H1 (cell line): ENCODE data around the gene CDH20. TPM values are rescaled to one million over a fixed set of nuclear protein-coding genes. Genes with fewer than 3 reads are reported as not detected.

Source experiments
- CTCF ChIA-PET: fragments of 300-600 bp; sonication (Branson Sonifier 250); formaldehyde crosslinking; loops from one replicate; lab custom pipeline; 2021; ENCODE audit not compliant: partially characterized antibody; lab: Charles Lee
- POLR2A ChIA-PET: fragments of 300-600 bp; sonication (Branson Sonifier 250); formaldehyde crosslinking; loops from one replicate; lab custom pipeline; 2021; ENCODE audit warnings: inconsistent platforms; ENCODE audit not compliant: partially characterized antibody; lab: Charles Lee
- DNase-seq, 2 experiments: peaks; one replicate each; pipeline versions ENCODE4 v3.0.0 to v3.0.0-alpha.2; 2010 to 2022; ENCODE audit warnings: low spot score in 2 of 2, low read depth in 1 of 2, mixed read lengths in 1 of 2
- FAIRE-seq: peaks from 2 replicates; lab custom pipeline; 2011; peaks lifted over from hg19 to GRCh38; lab: Jason Lieb, UNC
- H2AFZ ChIP-seq: 2 replicates; pipeline ENCODE4 v1.8.1; 2012; ENCODE audit warnings: low read length, inconsistent platforms
- H2AK5ac ChIP-seq: 2 replicates; pipeline ENCODE4 v1.6.1; 2013; ENCODE audit warnings: low read depth, low read length
- H2BK120ac ChIP-seq: replicated peaks from 2 replicates; pipeline ENCODE3; 2013; ENCODE audit warnings: low read depth, low read length, inconsistent platforms
- H2BK12ac ChIP-seq: 2 replicates; pipeline ENCODE4 v1.6.1; 2013; ENCODE audit warnings: low read depth, low read length
- H2BK15ac ChIP-seq: 2 replicates; pipeline ENCODE4 v1.6.1; 2013; ENCODE audit warnings: low read length
- H2BK20ac ChIP-seq: 2 replicates; pipeline ENCODE4 v1.6.1; 2013; ENCODE audit warnings: low read length
- H2BK5ac ChIP-seq: 2 replicates; pipeline ENCODE4 v1.6.1; 2013; ENCODE audit warnings: low read depth, low read length
- H3K14ac ChIP-seq: 2 replicates; pipeline ENCODE4 v1.6.1; 2013; ENCODE audit warnings: inconsistent platforms; ENCODE audit not compliant: insufficient read length
- H3K18ac ChIP-seq: 2 replicates; pipeline ENCODE4 v1.6.1; 2013; ENCODE audit warnings: low read length; ENCODE audit errors: extremely low read depth
- H3K23ac ChIP-seq: 2 replicates; pipeline ENCODE4 v1.6.1; 2013; ENCODE audit warnings: inconsistent platforms; ENCODE audit not compliant: insufficient read length
- H3K23me2 ChIP-seq: 2 replicates; pipeline ENCODE4 v1.6.1; 2013; ENCODE audit warnings: low read depth, low read length
- H3K27ac ChIP-seq: 2 replicates; pipeline ENCODE4 v1.6.1; 2011; ENCODE audit warnings: low read depth, low read length, inconsistent platforms
- H3K27me3 ChIP-seq, 4 experiments: replicated peaks in 1 of 4; 1 replicate in 1 of 4; 2 replicates in 3 of 4; pipeline versions ENCODE4 v1.6.1 to v1.8.1; 2011 to 2013; ENCODE audit warnings: low read length in 3 of 4, mild to moderate bottlenecking in 3 of 4, inconsistent platforms in 2 of 4, mixed read lengths in 2 of 4, moderate library complexity in 1 of 4; ENCODE audit not compliant: control insufficient read depth in 3 of 4, insufficient read depth in 3 of 4; ENCODE audit errors: extremely low read depth in 1 of 4
- H3K36me3 ChIP-seq, 4 experiments: 2 replicates each; pipeline versions ENCODE4 v1.6.1 to v1.8.1; 2011 to 2013; ENCODE audit warnings: mild to moderate bottlenecking in 4 of 4, low read length in 3 of 4, moderate library complexity in 2 of 4, control low read depth in 1 of 4, inconsistent platforms in 1 of 4; ENCODE audit not compliant: insufficient read depth in 4 of 4, control insufficient read depth in 2 of 4
- H3K4ac ChIP-seq: replicated peaks from 2 replicates; pipeline ENCODE3; 2013; ENCODE audit warnings: low read length, low read depth, mixed read lengths, inconsistent platforms; ENCODE audit not compliant: insufficient read length
- H3K4me1 ChIP-seq, 4 experiments: replicated peaks in 1 of 4; 1 replicate in 1 of 4; 2 replicates in 3 of 4; pipeline versions ENCODE4 v1.6.1 to v1.8.1; 2011 to 2013; ENCODE audit warnings: low read length in 3 of 4, inconsistent platforms in 2 of 4, mixed read lengths in 1 of 4; ENCODE audit not compliant: insufficient read depth in 4 of 4, control insufficient read depth in 3 of 4
- H3K4me2 ChIP-seq, 2 experiments: 2 replicates each; pipeline versions ENCODE4 v1.6.1 to v1.8.1; 2011 to 2013; ENCODE audit warnings: low read depth in 2 of 2, low read length in 2 of 2, control low read depth in 1 of 2, inconsistent platforms in 1 of 2, mild to moderate bottlenecking in 1 of 2; ENCODE audit not compliant: insufficient read depth in 1 of 2
- H3K4me3 ChIP-seq, 4 experiments: fragments of 200-600, 300-600 bp in 1 of 4; sonication (generic), shearing (Covaris generic), sonication (Bioruptor Twin) in 1 of 4; 2 replicates each; pipeline versions ENCODE4 v1.5.1 to v1.8.1; 2011 to 2016; ENCODE audit warnings: low read length in 4 of 4, low read depth in 3 of 4, control low read depth in 2 of 4, inconsistent platforms in 2 of 4, mild to moderate bottlenecking in 2 of 4, mixed read lengths in 1 of 4, moderate library complexity in 1 of 4; ENCODE audit not compliant: insufficient read depth in 2 of 4; ENCODE audit errors: extremely low read depth in 1 of 4
- H3K56ac ChIP-seq: replicated peaks from 2 replicates; pipeline ENCODE3; 2013; ENCODE audit warnings: low read depth, mild to moderate bottlenecking, mixed read lengths, low read length, inconsistent platforms; ENCODE audit not compliant: insufficient read length
- H3K79me1 ChIP-seq: 2 replicates; pipeline ENCODE4 v1.6.1; 2013; ENCODE audit warnings: low read depth, low read length, control low read depth
- H3K79me2 ChIP-seq, 2 experiments: 2 replicates each; pipeline versions ENCODE4 v1.6.1 to v1.8.1; 2012 to 2013; ENCODE audit warnings: low read length in 2 of 2, mild to moderate bottlenecking in 2 of 2, inconsistent platforms in 1 of 2; ENCODE audit not compliant: insufficient read depth in 2 of 2, control insufficient read depth in 1 of 2
- H3K9ac ChIP-seq, 4 experiments: replicated peaks in 1 of 4; 1 replicate in 1 of 4; 2 replicates in 3 of 4; pipeline versions ENCODE4 v1.6.1 to v1.8.1; 2011 to 2013; ENCODE audit warnings: low read depth in 3 of 4, low read length in 3 of 4, control low read depth in 2 of 4, mild to moderate bottlenecking in 2 of 4, moderate library complexity in 2 of 4, inconsistent platforms in 1 of 4; ENCODE audit errors: extremely low read depth in 1 of 4
- H3K9me3 ChIP-seq, 2 experiments: 2 replicates each; pipeline versions ENCODE4 v1.6.1 to v1.8.1; 2012 to 2013; ENCODE audit warnings: mild to moderate bottlenecking in 2 of 2, moderate library complexity in 2 of 2, control low read depth in 1 of 2, inconsistent platforms in 1 of 2, low read depth in 1 of 2, low read length in 1 of 2, mixed read lengths in 1 of 2; ENCODE audit not compliant: insufficient read depth in 2 of 2
- H4K20me1 ChIP-seq, 2 experiments: replicated peaks in 1 of 2; 2 replicates each; pipeline versions ENCODE3 to v1.8.1; 2011 to 2013; ENCODE audit warnings: inconsistent platforms in 2 of 2, low read length in 2 of 2, mild to moderate bottlenecking in 1 of 2; ENCODE audit not compliant: insufficient read depth in 2 of 2, control insufficient read depth in 1 of 2
- H4K5ac ChIP-seq: 2 replicates; pipeline ENCODE4 v1.6.1; 2013; ENCODE audit warnings: low read length, low read depth, mixed read lengths, inconsistent platforms; ENCODE audit not compliant: insufficient read length
- H4K8ac ChIP-seq: 2 replicates; pipeline ENCODE4 v1.8.0; 2013; ENCODE audit warnings: mild to moderate bottlenecking, moderate library complexity, low read length, inconsistent platforms; ENCODE audit not compliant: insufficient read depth; ENCODE audit errors: extremely low read depth
- H4K91ac ChIP-seq: replicated peaks from 2 replicates; pipeline ENCODE3; 2013; ENCODE audit warnings: low read length, mixed read lengths, inconsistent platforms; ENCODE audit not compliant: insufficient read length
- ASH2L ChIP-seq: fragments of 200-600, 300-600 bp; sonication (generic); IDR thresholded peaks from one replicate; pipeline ENCODE4 v1.7.1; 2017; ENCODE audit warnings: low read length
- CBX5 ChIP-seq: fragments of 300-800, 300-1000 bp; sonication (generic); IDR thresholded peaks from 2 replicates; pipeline ENCODE4 v1.7.1; 2016; ENCODE audit warnings: antibody characterized with exemption, low read length, low read depth
- HDAC2 ChIP-seq, 2 experiments: fragments of 300-600 bp in 1 of 2; sonication (generic) in 1 of 2; IDR thresholded peaks; 2 replicates each; pipeline ENCODE4 v1.6.1; 2011 to 2012; ENCODE audit warnings: low read depth in 2 of 2, low read length in 2 of 2, mild to moderate bottlenecking in 2 of 2, moderate library complexity in 2 of 2, borderline replicate concordance in 1 of 2, inconsistent platforms in 1 of 2
- JUN ChIP-seq: IDR thresholded peaks from 2 replicates; pipeline ENCODE4 v1.6.1; 2011; ENCODE audit warnings: low read depth, mild to moderate bottlenecking, improper control_type of control experiment, low read length
- JUND ChIP-seq: IDR thresholded peaks from 2 replicates; pipeline ENCODE4 v1.6.1; 2011; ENCODE audit warnings: mild to moderate bottlenecking, improper control_type of control experiment, low read length
- POLR2A ChIP-seq, 2 experiments: IDR thresholded peaks; 1 replicate in 1 of 2; 2 replicates in 1 of 2; pipeline ENCODE4 v1.6.1; 2011; ENCODE audit warnings: low read depth in 2 of 2, low read length in 2 of 2, mild to moderate bottlenecking in 2 of 2; ENCODE audit errors: control extremely low read depth in 1 of 2
- POLR2AphosphoS5 ChIP-seq: IDR thresholded peaks from 2 replicates; pipeline ENCODE4 v1.6.1; 2011; ENCODE audit warnings: low read depth, low read length
- POU5F1 ChIP-seq: IDR thresholded peaks from 2 replicates; pipeline ENCODE4 v1.6.1; 2011; ENCODE audit warnings: low read depth, mild to moderate bottlenecking, low read length, moderate library complexity
- SIN3A ChIP-seq, 2 experiments: IDR thresholded peaks in 1 of 2; conservative IDR thresholded peaks in 1 of 2; 2 replicates each; pipeline ENCODE4 v1.6.1; 2011 to 2012; ENCODE audit warnings: low read length in 2 of 2, improper control_type of control experiment in 1 of 2, low read depth in 1 of 2, mild to moderate bottlenecking in 1 of 2
- SP4 ChIP-seq: IDR thresholded peaks from 2 replicates; pipeline ENCODE4 v1.6.1; 2012; ENCODE audit warnings: low read length, inconsistent platforms
- USF2 ChIP-seq: IDR thresholded peaks from 2 replicates; pipeline ENCODE4 v1.6.1; 2011; ENCODE audit warnings: low read length, improper control_type of control experiment
- YY1 ChIP-seq: IDR thresholded peaks from 2 replicates; pipeline ENCODE4 v1.6.1; 2011; ENCODE audit warnings: low read depth, mild to moderate bottlenecking, low read length
- ZNF274 ChIP-seq: IDR thresholded peaks from 2 replicates; pipeline ENCODE4 v1.7.0; 2012; ENCODE audit warnings: low read length, borderline replicate concordance; ENCODE audit errors: extremely low read depth
- WGBS, 2 experiments: shearing (Covaris generic) in 1 of 2; methylation state at CpG; one replicate each; pipeline versions ENCODE4 v1.1.6 to v1.1.7; 2013 to 2015; ENCODE audit warnings: low lambda C conversion rate in 2 of 2, mixed read lengths in 2 of 2, inconsistent platforms in 1 of 2, low coverage in 1 of 2, missing lambda C conversion rate in 1 of 2; ENCODE audit not compliant: insufficient replicate concordance in 2 of 2, insufficient coverage in 1 of 2, insufficient read length in 1 of 2; ENCODE audit errors: extremely low coverage in 1 of 2, missing lambda C conversion rate in 1 of 2; 5-methylcytosine and 5-hydroxymethylcytosine counted together
- polyA plus RNA-seq, 7 experiments: library from polyadenylated mRNA; depleted of rRNA in 3 of 7; stranded (reverse) in 5 of 7; unstranded in 2 of 7; fragments of >200 nt in 5 of 7; fragments of 200-250 nt in 2 of 7; gene quantifications; 1 replicate in 5 of 7; 2 replicates in 1 of 7; 4 replicates in 1 of 7; pipeline versions ENCODE4 v1.2.1 to v1.2.3, GENCODE V29; 2011 to 2013; ENCODE audit warnings: missing spikeins in 2 of 7, mixed read lengths in 2 of 7
- total RNA-seq: library from RNA; stranded (reverse); fragmentation: NEBNext Ultra II Directional; extraction: Animal tissue kit (Norgen Biotek cat#: 25700); gene quantifications from 2 replicates; pipeline ENCODE4 v1.2.1, GENCODE V29; 2021

Gene CDH20
- total and polyA plus RNA-seq, 2 of the 8 experiments (the other 6 are each of a cell fraction or from before 2014, with no cell fraction given) = 0.07 to 0.12 TPM

- no peaks in the 10 kb centered on the region for H3K9me3 ChIP-seq
- no peaks in the 10 kb centered on the region for H3K79me1 ChIP-seq
- H2BK5ac ChIP-seq = no peak overlapping the region
- no peak overlapping the region for H3K4me3 ChIP-seq
- no peak overlapping the region for H3K27ac ChIP-seq
- peaks cover 0 to 4% (median 4%) of the 10 kb centered on the region in 4 experiments; a peak in 5 of 7 replicates for H3K27me3 ChIP-seq
- no peaks in the 10 kb centered on the region for H3K4me1 ChIP-seq
- DNase-seq = no peak
- H2BK20ac ChIP-seq = no peak overlapping the region
- H3K4ac ChIP-seq = no peak overlapping the region
- CTCF ChIA-PET = interaction anchor here (1.2 to 1.3 kb wide), 2 partner anchors 18 to 23 kb away, joined by 4 to 10 read pairs; no protein-coding TSS in a partner anchor
- no peaks in the 10 kb centered on the region for H4K20me1 ChIP-seq
- no peak overlapping the region for H4K5ac ChIP-seq
- H4K91ac ChIP-seq = no peak overlapping the region
- POLR2A ChIA-PET = no interaction called here
- H3K14ac ChIP-seq = no peak overlapping the region
- H3K36me3 ChIP-seq = no peaks in the 10 kb centered on the region
- no peaks in the 10 kb centered on the region for H3K23me2 ChIP-seq
- H2BK120ac ChIP-seq = no peak overlapping the region
- no peak overlapping the region for H3K56ac ChIP-seq
- H2AFZ ChIP-seq = no peak overlapping the region
- no peak overlapping the region for H2AK5ac ChIP-seq
- no peak overlapping the region for H4K8ac ChIP-seq
- H3K4me2 ChIP-seq = no peak overlapping the region
- no peak overlapping the region for H3K18ac ChIP-seq
- H2BK12ac ChIP-seq = no peak overlapping the region
- H2BK15ac ChIP-seq = no peak overlapping the region
- no peak overlapping the region for H3K23ac ChIP-seq
- WGBS, 2 experiments = 4% methylated on average over 1 of the region's 1 CpG; no CpG with 5 or more reads in 1 of the 2 experiments
- no peaks in the 10 kb centered on the region for H3K79me2 ChIP-seq
- no peak for FAIRE-seq
- no peak overlapping the region for H3K9ac ChIP-seq
- TF ChIP-seq ASH2L (no peak), JUND (no peak), USF2 (no peak), SIN3A (conservative IDR thresholded peaks at IDR 0.05 in 1 of 2, IDR thresholded peaks at IDR 0.05 in 1 of 2; ENCODE audit: low read depth in 1 of 2, low read length in 2 of 2) (no peak), JUN (no peak), ZNF274 (no peak), POU5F1 (no peak), POLR2A (IDR thresholded peaks at IDR 0.05; ENCODE audit: control extremely low read depth in 1 of 2, low read depth in 2 of 2, low read length in 2 of 2) (no peak), SP4 (no peak), POLR2AphosphoS5 (no peak), HDAC2 (IDR thresholded peaks at IDR 0.05; ENCODE audit: borderline replicate concordance in 1 of 2, low read depth in 2 of 2, low read length in 2 of 2) (no peak), YY1 (no peak), CBX5 (no peak)
Observed at GRCh38 chr18:61340148-61340547, 6.9 kb downstream of the CDH20 start.
